CD4-positive, alpha-beta T cell (primary cell): ENCODE results near the gene PCBP4. TPM values are rescaled to one million over a fixed set of nuclear protein-coding genes. Genes with fewer than 3 reads are reported as not detected.
A peak's percentile ranks its signal among the peaks of the same experiment; 100 is the strongest.

Source experiments
- ATAC-seq: fragments of 200-7000 bp; cut with Tn5 transposase; one replicate; pipeline ENCODE4 v1.10.0; 2022; ENCODE audit warnings: mild to moderate bottlenecking; ENCODE audit not compliant: poor library complexity
- CTCF ChIA-PET: fragments of 350-600 bp; sonication (Branson Sonifier 250); formaldehyde crosslinking; loops from one replicate; lab custom pipeline; 2021; ENCODE audit warnings: antibody characterized with exemption, inconsistent platforms; lab: Charles Lee
- POLR2A ChIA-PET: fragments of 350-600 bp; sonication (Branson Sonifier 250); formaldehyde crosslinking; loops from one replicate; lab custom pipeline; 2021; ENCODE audit warnings: antibody characterized with exemption, inconsistent platforms; lab: Charles Lee
- DNase-seq, 14 experiments: peaks; one replicate each; pipeline ENCODE4 v3.0.0-alpha.2; 2013 to 2020; ENCODE audit warnings: mixed read lengths in 2 of 14
- H3K27ac ChIP-seq, 2 donors: one replicate each; pipeline versions ENCODE4 v1.5.1 to v1.7.0; 2013; ENCODE audit warnings: low read length in 2 of 2, low read depth in 1 of 2, mild to moderate bottlenecking in 1 of 2
- H3K27me3 ChIP-seq, 2 experiments: 1 replicate in 1 of 2; 2 replicates in 1 of 2; pipeline versions ENCODE4 v1.6.1 to v1.7.0; 2013; ENCODE audit warnings: low read length in 2 of 2, control low read depth in 1 of 2, mild to moderate bottlenecking in 1 of 2, moderate library complexity in 1 of 2; ENCODE audit not compliant: insufficient read depth in 2 of 2, control insufficient read depth in 1 of 2
- H3K36me3 ChIP-seq: one replicate; pipeline ENCODE4 v1.6.1; 2013; ENCODE audit warnings: low read length, control low read depth; ENCODE audit not compliant: insufficient read depth
- H3K4me1 ChIP-seq: one replicate; pipeline ENCODE4 v1.6.1; 2013; ENCODE audit warnings: low read length, control low read depth; ENCODE audit not compliant: insufficient read depth
- H3K4me3 ChIP-seq: one replicate; pipeline ENCODE4 v1.5.1; 2013; ENCODE audit warnings: mild to moderate bottlenecking, low read length, moderate library complexity
- H3K9me3 ChIP-seq, 2 experiments: 1 replicate in 1 of 2; 2 replicates in 1 of 2; pipeline versions ENCODE4 v1.6.1 to v1.7.0; 2013; ENCODE audit warnings: low read length in 2 of 2, mild to moderate bottlenecking in 2 of 2, control low read depth in 1 of 2, moderate library complexity in 1 of 2; ENCODE audit not compliant: control insufficient read depth in 1 of 2, insufficient read depth in 1 of 2
- H3K27ac Mint-ChIP-seq: one replicate; pipeline ENCODE4 v1.8.0; 2020; ENCODE audit warnings: mixed read lengths
- H3K27me3 Mint-ChIP-seq: one replicate; pipeline ENCODE4 v1.8.0; 2021; ENCODE audit warnings: mixed read lengths
- H3K36me3 Mint-ChIP-seq: one replicate; pipeline ENCODE4 v1.8.0; 2021; ENCODE audit warnings: low read depth, mixed read lengths
- H3K4me1 Mint-ChIP-seq: one replicate; pipeline ENCODE4 v1.8.0; 2021; ENCODE audit warnings: low read depth, mixed read lengths
- H3K4me3 Mint-ChIP-seq: one replicate; pipeline ENCODE4 v1.8.0; 2020; ENCODE audit warnings: mild to moderate bottlenecking, mixed read lengths
- H3K9me3 Mint-ChIP-seq: one replicate; pipeline ENCODE4 v1.8.0; 2020; ENCODE audit warnings: mixed read lengths
- intact Hi-C, 2 experiments: fragments of 100-400 bp; cut with DNase I in 1 of 2; cut with micrococcal nuclease in 1 of 2; formaldehyde crosslinking; loops; one replicate each; pipeline versions ENCODE4 v1.15.1 to v1.9.0; 2023 to 2025; cut with DNase I, micrococcal nuclease
- total RNA-seq, 174 experiments: library from RNA in 2 of 174; stranded (reverse) in 2 of 174; gene quantifications; one replicate each; pipeline ENCODE4 v1.2.3 and lab custom pipeline; 2021 to 2026
- TF ChIP-seq, protein P1 (sequence below): fragments of 200-600 bp; IDR thresholded peaks from one replicate; pipeline ENCODE4 v1.8.0; 2022; ENCODE audit warnings: antibody characterized with exemption, mild to moderate bottlenecking

The PCBP4 gene
- total RNA-seq, 2 experiments from 2014 or later = 14.7 to 16.8 TPM

DNA sequence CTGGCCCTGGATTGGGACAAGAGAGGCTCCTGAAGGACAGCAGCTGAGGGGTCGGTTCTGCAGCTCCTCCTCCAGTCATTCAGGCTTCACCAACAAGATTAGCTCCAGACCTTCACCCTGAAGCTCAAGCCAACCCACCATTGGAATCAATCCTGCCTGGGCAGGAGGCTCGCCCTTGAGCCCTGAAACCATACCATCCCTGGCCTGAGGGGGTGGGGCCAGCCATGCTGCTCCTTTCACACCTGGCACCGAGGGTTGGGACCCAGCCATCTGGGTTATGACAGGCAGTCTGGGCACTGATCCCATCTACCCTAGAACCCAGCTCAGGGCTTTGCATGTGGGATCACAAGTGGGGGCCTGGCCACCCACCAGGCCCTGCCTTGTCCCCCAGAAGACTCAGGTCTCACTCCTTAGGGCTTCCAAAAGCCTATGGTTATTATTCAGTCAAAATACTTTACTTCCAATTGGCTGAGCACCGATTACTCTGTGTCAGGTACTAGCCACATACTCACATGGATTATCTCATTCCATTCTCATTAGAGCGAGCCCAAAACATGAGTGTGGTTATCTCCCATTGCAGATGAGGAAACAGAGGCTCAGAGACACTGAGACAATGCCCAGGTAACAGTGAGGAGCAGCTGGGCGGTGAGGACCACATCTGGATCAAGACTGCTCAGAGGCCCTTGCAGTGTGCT is 3.5 kb upstream of the PCBP4 start:
- Histone ChIP-seq H3K9me3 (no peaks in the 10 kb centered on the region), H3K4me3 (no peak overlapping the region), H3K27ac (no peak overlapping the region), H3K4me1 (peaks cover 61% of the 10 kb centered on the region), H3K27me3 (no peaks in the 10 kb centered on the region), H3K36me3 (no peaks in the 10 kb centered on the region)
- intact Hi-C loops = no loop called here
- CTCF ChIA-PET = interaction anchor here (1.1 to 4.7 kb wide), 2 partner anchors 12 to 13 kb away, joined by 3 to 46 read pairs; partner anchors contain the start of gene ACY1
- ATAC-seq = no peak
- Mint-ChIP-seq H3K9me3 (no peaks in the 10 kb centered on the region), H3K27ac (peak overlapping the region; percentile 42), H3K4me3 (peak overlapping the region; percentile 67), H3K36me3 (peaks cover 15% of the 10 kb centered on the region), H3K4me1 (peaks cover 55% of the 10 kb centered on the region), H3K27me3 (no peaks in the 10 kb centered on the region)
- POLR2A ChIA-PET = interaction anchor here (1.7 to 1.8 kb wide), 2 partner anchors 12 to 29 kb away, joined by 5 to 6 read pairs; partner anchors contain the start of genes PARP3 and RRP9
- TF ChIP-seq, protein P1, sequence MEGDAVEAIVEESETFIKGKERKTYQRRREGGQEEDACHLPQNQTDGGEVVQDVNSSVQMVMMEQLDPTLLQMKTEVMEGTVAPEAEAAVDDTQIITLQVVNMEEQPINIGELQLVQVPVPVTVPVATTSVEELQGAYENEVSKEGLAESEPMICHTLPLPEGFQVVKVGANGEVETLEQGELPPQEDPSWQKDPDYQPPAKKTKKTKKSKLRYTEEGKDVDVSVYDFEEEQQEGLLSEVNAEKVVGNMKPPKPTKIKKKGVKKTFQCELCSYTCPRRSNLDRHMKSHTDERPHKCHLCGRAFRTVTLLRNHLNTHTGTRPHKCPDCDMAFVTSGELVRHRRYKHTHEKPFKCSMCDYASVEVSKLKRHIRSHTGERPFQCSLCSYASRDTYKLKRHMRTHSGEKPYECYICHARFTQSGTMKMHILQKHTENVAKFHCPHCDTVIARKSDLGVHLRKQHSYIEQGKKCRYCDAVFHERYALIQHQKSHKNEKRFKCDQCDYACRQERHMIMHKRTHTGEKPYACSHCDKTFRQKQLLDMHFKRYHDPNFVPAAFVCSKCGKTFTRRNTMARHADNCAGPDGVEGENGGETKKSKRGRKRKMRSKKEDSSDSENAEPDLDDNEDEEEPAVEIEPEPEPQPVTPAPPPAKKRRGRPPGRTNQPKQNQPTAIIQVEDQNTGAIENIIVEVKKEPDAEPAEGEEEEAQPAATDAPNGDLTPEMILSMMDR = no peak
- no peak for DNase-seq

DNA sequence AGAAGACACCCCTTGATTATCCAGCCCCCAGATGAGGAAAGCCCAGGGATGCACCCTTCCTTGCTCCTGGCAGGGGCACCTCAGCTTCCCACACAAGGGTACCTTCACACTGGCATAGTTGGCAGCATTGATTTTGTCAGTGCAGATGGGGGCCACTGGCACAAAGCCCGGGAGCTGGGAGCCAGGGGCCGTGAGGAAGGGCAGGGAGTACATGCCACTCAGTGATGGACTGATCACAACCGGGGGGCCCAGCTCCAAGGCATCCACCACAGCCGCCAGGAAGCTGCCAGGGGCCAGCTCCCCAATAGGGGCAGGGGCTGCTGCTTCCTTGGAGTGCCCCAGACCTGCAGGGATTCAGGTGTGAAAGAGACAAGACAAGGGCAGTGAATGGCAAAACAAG is 2.6 kb upstream of the PCBP4 start:
- Histone ChIP-seq H3K36me3 (no peaks in the 10 kb centered on the region), H3K4me1 (peaks cover 55% of the 10 kb centered on the region), H3K9me3 (no peaks in the 10 kb centered on the region), H3K27me3 (no peaks in the 10 kb centered on the region), H3K27ac (no peak overlapping the region), H3K4me3 (no peak overlapping the region)
- peaks cover 10% of the 10 kb centered on the region for H3K36me3 Mint-ChIP-seq
- H3K9me3 Mint-ChIP-seq = no peaks in the 10 kb centered on the region
- intact Hi-C loops = no loop called here
- H3K4me3 Mint-ChIP-seq = no peak overlapping the region
- TF ChIP-seq, protein P1 = no peak
- no peaks in the 10 kb centered on the region for H3K27me3 Mint-ChIP-seq
- ChIA-PET POLR2A (interaction anchor here (1.7 to 1.8 kb wide), 2 partner anchors 13 to 28 kb away, joined by 5 to 6 read pairs; partner anchors contain the start of genes PARP3 and RRP9), CTCF (interaction anchor here (1.1 kb wide), 1 partner anchor 13 kb away, joined by 3 read pairs; no protein-coding TSS in a partner anchor)
- DNase-seq (no peak), ATAC-seq (no peak)
- H3K27ac Mint-ChIP-seq = no peak overlapping the region
- peaks cover 54% of the 10 kb centered on the region for H3K4me1 Mint-ChIP-seq

GRCh38 chr3:51968883-51969678 is 1.8 kb upstream of the PCBP4 start:
- ATAC-seq = no peak
- peaks cover 48% of the 10 kb centered on the region for H3K4me1 ChIP-seq
- ChIA-PET POLR2A (interaction anchor here (0.9 to 4.2 kb wide), 4 partner anchors 13 to 27 kb away, joined by 5 to 24 read pairs (median 6); partner anchors contain the start of genes ACY1, PARP3, RPL29 and RRP9), CTCF (interaction anchor here (0.8 to 1.1 kb wide), 2 partner anchors 14 to 87 kb away, joined by 3 read pairs; no protein-coding TSS in a partner anchor)
- no peak overlapping the region for H3K4me3 ChIP-seq
- Mint-ChIP-seq H3K27me3 (no peaks in the 10 kb centered on the region), H3K36me3 (peaks cover 7% of the 10 kb centered on the region), H3K9me3 (no peaks in the 10 kb centered on the region), H3K4me3 (peak overlapping the region; percentile 91), H3K4me1 (peaks cover 47% of the 10 kb centered on the region), H3K27ac (peak overlapping the region; percentile 26)
- H3K27me3 ChIP-seq = peaks cover 0 to under 1% of the 10 kb centered on the region in 2 experiments
- DNase-seq = no peak
- H3K36me3 ChIP-seq = no peaks in the 10 kb centered on the region
- TF ChIP-seq, protein P1 = no peak
- H3K27ac ChIP-seq = peak overlapping the region in 1 of 2 donors; percentile 4
- intact Hi-C loops = no loop called here
- H3K9me3 ChIP-seq = no peaks in the 10 kb centered on the region
